T1000 (cell line): ENCODE results near the gene ANKRD33B.

Experiments
- DNase-seq: peaks from one replicate; lab custom pipeline; 2025; ENCODE audit warnings: mixed read lengths; lab: John Stamatoyannopoulos, UW

Gene ANKRD33B

DNA sequence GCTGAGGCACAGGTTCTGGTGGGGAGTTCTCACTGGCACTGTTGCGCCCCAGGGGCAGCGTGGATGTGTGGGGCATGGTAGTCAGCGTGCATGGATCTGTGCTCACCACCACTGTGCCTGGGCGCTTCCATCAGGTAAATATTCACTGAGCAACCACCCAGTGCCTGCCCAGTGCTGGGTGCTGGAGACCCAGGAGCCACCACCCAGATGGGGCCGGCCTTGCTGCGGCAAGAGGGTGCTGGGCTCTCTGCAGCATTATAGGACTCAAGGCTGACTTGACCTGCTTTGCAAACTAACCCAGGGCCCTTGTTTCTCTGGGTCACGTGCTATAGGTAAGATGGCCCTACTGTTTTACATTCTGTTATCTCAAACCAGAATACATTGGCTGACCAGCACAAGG lies 136.6 kb downstream of the ANKRD33B start:
- DNase-seq = no peak

- DNase-seq = no peak
These were observed 137.7 kb downstream of the ANKRD33B start for GRCh38 chr5:10701567-10702039.

DNA sequence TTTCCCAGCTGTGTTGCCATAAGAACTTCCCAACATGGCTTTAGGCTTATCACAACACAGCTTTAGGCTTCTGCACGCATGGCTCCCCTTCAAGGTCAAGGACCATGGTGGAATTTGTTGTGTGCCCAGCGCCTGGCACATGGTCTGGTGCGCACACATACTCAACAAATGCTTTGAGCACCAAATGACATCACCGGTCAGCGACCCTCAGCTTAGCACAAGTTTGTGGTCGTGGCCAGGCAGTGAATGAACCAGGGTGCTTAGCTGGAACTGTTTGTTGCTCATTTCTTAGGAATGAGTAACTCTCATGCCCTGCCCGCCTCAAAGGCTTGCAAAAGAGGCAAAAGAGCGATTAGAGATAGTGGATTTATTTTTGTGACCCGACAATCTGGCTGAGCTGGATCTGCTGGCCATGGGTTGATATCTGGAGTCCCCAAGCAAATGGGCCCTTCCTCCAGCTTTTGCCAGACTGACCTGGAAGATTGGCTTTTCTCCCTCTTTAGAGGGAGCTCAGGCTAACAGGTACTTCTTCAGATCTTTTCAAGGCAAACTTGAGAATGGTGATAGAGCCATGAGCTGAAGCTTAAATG lies 138.3 kb downstream of the ANKRD33B start:
- DNase-seq = peak; percentile 56

DNA sequence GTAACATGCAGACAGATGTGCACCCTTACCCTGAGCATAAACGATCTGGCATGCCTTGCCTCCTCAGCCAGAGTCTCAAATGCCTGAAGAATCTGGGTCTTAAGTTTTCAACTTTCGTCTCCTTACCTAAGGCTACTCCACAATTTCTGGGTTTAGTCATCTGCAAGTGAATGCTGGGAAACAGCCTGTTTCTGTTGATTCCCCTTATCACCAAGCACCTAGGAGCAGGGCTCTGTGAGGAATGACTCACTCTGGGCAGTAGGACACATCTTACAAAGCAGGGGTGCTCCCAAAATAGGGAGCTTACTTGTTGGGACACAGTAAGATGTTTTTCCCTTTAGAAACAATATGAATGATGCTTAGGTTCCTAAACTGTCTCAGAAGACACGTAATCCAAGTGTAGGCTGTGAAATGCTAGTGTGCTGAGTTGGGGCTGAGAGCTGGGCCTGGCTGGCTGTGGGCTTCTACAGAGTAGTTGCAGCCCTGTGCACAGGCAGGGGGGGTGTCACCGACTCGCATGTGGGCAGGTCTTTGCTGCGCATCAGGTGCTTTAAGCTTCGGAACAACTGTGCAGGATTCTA lies 139.1 kb downstream of the ANKRD33B start:
- DNase-seq = no peak

DNA sequence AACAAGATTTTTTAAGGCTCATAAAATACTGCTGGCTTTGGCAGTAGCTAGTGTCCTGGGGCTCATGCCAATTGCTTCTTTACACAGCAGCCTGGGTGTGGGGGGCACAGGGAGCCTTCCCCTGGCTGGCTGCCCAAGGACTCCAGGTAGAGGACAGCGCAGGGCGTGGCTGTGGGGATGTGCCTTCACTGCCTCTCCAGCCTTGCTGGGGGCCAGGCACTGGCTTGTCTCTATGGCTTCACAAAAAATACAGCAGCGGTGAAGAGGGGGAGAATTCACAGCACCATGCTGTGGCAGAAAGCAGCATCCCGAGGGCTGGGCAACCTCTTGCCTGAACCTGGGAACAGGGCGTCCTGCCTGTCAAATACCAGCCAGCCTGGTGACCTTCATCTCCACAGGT lies 139.8 kb downstream of the ANKRD33B start:
- no peak for DNase-seq

GRCh38 chr5:10704949-10705621 lies 141.2 kb downstream of the ANKRD33B start:
- DNase-seq = no peak

- DNase-seq = no peak
These were observed 141.9 kb downstream of the ANKRD33B start for GRCh38 chr5:10705747-10706146.

DNA sequence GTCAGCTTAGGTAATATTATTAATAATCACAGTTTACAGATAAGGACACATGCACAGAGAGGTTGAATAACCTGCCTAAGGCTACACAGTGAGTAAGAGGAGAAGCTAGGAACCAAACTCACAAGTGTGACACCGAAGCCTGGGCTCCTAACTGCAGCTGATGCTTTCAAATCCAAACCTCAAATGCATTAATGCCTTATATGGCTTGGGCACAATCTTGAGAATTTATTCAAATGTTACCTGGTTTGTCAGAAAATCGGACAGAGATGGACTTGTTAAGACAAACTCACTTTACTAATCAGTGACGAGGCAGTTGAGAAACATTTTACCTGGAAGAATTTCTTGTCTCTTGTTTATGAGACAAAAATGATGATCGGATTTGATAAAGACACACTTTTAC lies 142.5 kb downstream of the ANKRD33B start:
- no peak for DNase-seq
